WTC11 (cell line): Measurements from ENCODE around the gene BCO2.

Experiments used
- CREM ChIP-seq: sonication (generic); formaldehyde crosslinking; IDR thresholded peaks from 2 replicates; pipeline ENCODE4 v1.8.1; 2022; ENCODE audit warnings: mild to moderate bottlenecking, missing genetic modification reagents, moderate library complexity
- TF ChIP-seq, protein P1 (sequence below): fragments of 200-600 bp; IDR thresholded peaks from 2 replicates; pipeline ENCODE4 v1.8.0; 2022; ENCODE audit warnings: antibody characterized with exemption
- TF ChIP-seq, protein P2 (sequence below): sonication (generic); formaldehyde crosslinking; IDR thresholded peaks from 2 replicates; pipeline ENCODE4 v1.8.0; 2022; ENCODE audit warnings: mild to moderate bottlenecking, missing genetic modification reagents
- TF ChIP-seq, protein P3 (sequence below): sonication (generic); formaldehyde crosslinking; IDR thresholded peaks from 2 replicates; pipeline ENCODE4 v1.8.0; 2022; ENCODE audit warnings: mild to moderate bottlenecking, missing genetic modification reagents
- TF ChIP-seq, protein P4 (sequence below): sonication (generic); formaldehyde crosslinking; IDR thresholded peaks from 2 replicates; pipeline ENCODE4 v1.8.1; 2022; ENCODE audit warnings: low read depth, missing genetic modification reagents, borderline replicate concordance

DNA sequence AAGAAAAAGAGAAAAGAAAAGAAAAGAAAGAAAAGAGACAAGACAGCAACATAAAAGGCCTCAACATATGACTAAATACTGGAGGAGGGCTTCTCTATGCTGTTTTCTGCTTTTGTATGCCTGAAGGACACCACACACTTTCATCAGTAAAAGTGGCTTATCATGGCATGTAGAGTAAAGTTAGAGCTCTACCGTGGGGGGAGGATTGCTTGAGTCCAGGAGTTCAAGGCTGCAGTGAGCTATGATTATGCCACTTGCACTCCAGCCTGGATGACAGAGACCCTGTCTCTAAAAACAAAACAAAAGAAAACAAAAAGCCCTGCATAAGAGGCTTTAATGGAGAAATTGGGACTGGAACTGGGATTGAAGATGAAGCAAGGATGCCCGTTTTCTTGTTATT, 56.6 kb downstream of the BCO2 start:
- TF ChIP-seq, protein P1, sequence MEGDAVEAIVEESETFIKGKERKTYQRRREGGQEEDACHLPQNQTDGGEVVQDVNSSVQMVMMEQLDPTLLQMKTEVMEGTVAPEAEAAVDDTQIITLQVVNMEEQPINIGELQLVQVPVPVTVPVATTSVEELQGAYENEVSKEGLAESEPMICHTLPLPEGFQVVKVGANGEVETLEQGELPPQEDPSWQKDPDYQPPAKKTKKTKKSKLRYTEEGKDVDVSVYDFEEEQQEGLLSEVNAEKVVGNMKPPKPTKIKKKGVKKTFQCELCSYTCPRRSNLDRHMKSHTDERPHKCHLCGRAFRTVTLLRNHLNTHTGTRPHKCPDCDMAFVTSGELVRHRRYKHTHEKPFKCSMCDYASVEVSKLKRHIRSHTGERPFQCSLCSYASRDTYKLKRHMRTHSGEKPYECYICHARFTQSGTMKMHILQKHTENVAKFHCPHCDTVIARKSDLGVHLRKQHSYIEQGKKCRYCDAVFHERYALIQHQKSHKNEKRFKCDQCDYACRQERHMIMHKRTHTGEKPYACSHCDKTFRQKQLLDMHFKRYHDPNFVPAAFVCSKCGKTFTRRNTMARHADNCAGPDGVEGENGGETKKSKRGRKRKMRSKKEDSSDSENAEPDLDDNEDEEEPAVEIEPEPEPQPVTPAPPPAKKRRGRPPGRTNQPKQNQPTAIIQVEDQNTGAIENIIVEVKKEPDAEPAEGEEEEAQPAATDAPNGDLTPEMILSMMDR, result no peak
- TF ChIP-seq, protein P2, sequence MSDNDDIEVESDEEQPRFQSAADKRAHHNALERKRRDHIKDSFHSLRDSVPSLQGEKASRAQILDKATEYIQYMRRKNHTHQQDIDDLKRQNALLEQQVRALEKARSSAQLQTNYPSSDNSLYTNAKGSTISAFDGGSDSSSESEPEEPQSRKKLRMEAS, result no peak
- no peak for TF ChIP-seq CREM (CRISPR knock-in tag)
- TF ChIP-seq, protein P3, sequence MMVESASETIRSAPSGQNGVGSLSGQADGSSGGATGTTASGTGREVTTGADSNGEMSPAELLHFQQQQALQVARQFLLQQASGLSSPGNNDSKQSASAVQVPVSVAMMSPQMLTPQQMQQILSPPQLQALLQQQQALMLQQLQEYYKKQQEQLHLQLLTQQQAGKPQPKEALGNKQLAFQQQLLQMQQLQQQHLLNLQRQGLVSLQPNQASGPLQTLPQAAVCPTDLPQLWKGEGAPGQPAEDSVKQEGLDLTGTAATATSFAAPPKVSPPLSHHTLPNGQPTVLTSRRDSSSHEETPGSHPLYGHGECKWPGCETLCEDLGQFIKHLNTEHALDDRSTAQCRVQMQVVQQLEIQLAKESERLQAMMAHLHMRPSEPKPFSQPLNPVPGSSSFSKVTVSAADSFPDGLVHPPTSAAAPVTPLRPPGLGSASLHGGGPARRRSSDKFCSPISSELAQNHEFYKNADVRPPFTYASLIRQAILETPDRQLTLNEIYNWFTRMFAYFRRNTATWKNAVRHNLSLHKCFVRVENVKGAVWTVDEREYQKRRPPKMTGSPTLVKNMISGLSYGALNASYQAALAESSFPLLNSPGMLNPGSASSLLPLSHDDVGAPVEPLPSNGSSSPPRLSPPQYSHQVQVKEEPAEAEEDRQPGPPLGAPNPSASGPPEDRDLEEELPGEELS (CRISPR knock-in tag), result no peak
- TF ChIP-seq, protein P4, sequence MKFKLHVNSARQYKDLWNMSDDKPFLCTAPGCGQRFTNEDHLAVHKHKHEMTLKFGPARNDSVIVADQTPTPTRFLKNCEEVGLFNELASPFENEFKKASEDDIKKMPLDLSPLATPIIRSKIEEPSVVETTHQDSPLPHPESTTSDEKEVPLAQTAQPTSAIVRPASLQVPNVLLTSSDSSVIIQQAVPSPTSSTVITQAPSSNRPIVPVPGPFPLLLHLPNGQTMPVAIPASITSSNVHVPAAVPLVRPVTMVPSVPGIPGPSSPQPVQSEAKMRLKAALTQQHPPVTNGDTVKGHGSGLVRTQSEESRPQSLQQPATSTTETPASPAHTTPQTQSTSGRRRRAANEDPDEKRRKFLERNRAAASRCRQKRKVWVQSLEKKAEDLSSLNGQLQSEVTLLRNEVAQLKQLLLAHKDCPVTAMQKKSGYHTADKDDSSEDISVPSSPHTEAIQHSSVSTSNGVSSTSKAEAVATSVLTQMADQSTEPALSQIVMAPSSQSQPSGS (CRISPR knock-in tag), result no peak
